Body of pancreas (tissue), 4 donors: ENCODE measurements around the gene KRTAP20-4.

Experiments used
- POLR2A ChIP-seq, 3 donors: fragments of 450-650 bp; IDR thresholded peaks; one replicate each; pipeline ENCODE4 v1.6.1; 2016; ENCODE audit warnings: antibody characterized with exemption in 3 of 3, mild to moderate bottlenecking in 2 of 3
- TF ChIP-seq, protein P1 (sequence below), 7 experiments: fragments of 450-650 bp in 4 of 7; fragments of 200-600 bp in 3 of 7; sonication (generic) in 3 of 7; IDR thresholded peaks; one replicate each; pipeline ENCODE4 v1.5.1; 2016 to 2019; ENCODE audit warnings: antibody characterized with exemption in 7 of 7

DNA sequence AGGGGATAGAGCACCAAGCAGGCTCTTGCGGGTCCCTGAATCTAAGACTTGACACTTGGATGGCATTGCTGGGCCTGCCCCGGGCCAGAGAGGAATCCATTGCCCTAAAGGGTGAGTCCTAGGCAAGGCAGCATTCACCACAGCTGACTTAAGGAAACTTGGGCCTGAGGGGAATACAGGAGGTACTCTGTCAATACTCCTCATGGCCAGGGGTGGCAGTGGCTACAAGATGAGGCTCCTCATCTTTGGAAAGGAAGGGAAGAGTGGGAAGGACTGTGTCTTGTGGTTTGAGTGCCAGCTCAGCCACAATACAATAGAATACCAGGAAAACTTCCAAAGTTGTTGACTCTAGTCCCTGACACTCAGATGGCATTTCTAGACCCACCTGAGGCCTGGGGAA is 14.5 kb upstream of the KRTAP20-4 start:
- TF ChIP-seq, protein P1, sequence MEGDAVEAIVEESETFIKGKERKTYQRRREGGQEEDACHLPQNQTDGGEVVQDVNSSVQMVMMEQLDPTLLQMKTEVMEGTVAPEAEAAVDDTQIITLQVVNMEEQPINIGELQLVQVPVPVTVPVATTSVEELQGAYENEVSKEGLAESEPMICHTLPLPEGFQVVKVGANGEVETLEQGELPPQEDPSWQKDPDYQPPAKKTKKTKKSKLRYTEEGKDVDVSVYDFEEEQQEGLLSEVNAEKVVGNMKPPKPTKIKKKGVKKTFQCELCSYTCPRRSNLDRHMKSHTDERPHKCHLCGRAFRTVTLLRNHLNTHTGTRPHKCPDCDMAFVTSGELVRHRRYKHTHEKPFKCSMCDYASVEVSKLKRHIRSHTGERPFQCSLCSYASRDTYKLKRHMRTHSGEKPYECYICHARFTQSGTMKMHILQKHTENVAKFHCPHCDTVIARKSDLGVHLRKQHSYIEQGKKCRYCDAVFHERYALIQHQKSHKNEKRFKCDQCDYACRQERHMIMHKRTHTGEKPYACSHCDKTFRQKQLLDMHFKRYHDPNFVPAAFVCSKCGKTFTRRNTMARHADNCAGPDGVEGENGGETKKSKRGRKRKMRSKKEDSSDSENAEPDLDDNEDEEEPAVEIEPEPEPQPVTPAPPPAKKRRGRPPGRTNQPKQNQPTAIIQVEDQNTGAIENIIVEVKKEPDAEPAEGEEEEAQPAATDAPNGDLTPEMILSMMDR (IDR thresholded peaks at IDR 0.05) = no peak
- no peak for TF ChIP-seq POLR2A (IDR thresholded peaks at IDR 0.05)
